Measurements from ENCODE around the gene MLLT10.

Gene MLLT10

DNA sequence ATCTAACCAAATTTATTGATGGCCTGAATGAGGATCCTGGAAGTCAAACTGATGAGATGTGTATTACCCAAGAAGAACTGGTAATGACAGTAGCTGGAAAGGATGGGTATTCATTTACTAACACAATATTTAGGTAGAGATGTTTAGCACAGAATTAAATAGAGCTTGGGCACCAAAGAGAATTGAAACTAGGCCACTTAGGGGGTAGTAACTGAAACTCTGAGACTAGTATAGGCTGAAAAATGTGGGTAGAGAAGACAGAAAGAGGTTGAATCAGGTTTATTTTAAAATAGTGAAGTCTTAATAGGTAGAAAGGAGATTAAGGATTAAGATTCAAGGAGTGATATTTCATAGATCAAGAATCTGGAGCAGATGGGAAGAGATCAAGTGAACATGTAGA is 155.8 kb downstream of the MLLT10 start:
- H3K27me3 ChIP-seq (ENCODE audit: control insufficient read depth, insufficient read depth, low read length): no peaks in the 10 kb centered on the region
- H3K4me1 ChIP-seq: no peaks in the 10 kb centered on the region
- H3K4me2 ChIP-seq (ENCODE audit: low read length): no peak overlapping the region
- peaks cover 20% of the 10 kb centered on the region for H3K79me2 ChIP-seq
- no peak overlapping the region for H3K9ac ChIP-seq
- no peak overlapping the region for H3K27ac ChIP-seq
- no peaks in the 10 kb centered on the region for H3K9me3 ChIP-seq (ENCODE audit: control insufficient read depth, low read length)
- H2AFZ ChIP-seq: no peak overlapping the region
- H3K4me3 ChIP-seq (ENCODE audit: low read depth, low read length): no peak overlapping the region
- no peaks in the 10 kb centered on the region for H3K36me3 ChIP-seq (ENCODE audit: control insufficient read depth, insufficient read depth, low read length)
- TF ChIP-seq, protein P1, sequence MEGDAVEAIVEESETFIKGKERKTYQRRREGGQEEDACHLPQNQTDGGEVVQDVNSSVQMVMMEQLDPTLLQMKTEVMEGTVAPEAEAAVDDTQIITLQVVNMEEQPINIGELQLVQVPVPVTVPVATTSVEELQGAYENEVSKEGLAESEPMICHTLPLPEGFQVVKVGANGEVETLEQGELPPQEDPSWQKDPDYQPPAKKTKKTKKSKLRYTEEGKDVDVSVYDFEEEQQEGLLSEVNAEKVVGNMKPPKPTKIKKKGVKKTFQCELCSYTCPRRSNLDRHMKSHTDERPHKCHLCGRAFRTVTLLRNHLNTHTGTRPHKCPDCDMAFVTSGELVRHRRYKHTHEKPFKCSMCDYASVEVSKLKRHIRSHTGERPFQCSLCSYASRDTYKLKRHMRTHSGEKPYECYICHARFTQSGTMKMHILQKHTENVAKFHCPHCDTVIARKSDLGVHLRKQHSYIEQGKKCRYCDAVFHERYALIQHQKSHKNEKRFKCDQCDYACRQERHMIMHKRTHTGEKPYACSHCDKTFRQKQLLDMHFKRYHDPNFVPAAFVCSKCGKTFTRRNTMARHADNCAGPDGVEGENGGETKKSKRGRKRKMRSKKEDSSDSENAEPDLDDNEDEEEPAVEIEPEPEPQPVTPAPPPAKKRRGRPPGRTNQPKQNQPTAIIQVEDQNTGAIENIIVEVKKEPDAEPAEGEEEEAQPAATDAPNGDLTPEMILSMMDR (IDR thresholded peaks at IDR 0.05): no peak

DNA sequence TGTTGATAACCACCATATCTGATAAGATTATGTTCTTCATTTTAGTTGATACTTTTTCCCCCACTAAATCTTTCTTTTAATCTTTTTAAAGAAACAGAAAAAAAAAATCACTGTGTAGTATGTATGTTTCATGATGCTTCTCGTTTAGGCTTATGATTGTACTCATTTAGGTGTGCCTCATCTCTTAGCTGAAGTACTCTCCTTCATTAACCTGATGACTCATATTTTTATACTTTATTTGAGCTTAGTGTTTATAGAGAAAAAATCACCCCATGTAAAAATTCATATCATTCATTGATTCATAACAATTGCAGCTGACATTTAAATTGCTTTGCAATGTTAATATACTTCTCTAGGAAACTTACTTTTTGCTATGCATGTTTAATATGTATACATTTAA is 158.9 kb downstream of the MLLT10 start:
- Histone ChIP-seq H2AFZ (no peak overlapping the region), H3K4me2 (ENCODE audit: low read length) (no peak overlapping the region), H3K27ac (no peak overlapping the region), H3K9ac (no peak overlapping the region), H3K27me3 (ENCODE audit: control insufficient read depth, insufficient read depth, low read length) (no peaks in the 10 kb centered on the region), H3K4me3 (ENCODE audit: low read depth, low read length) (no peak overlapping the region), H3K36me3 (ENCODE audit: control insufficient read depth, insufficient read depth, low read length) (no peaks in the 10 kb centered on the region), H3K4me1 (no peaks in the 10 kb centered on the region), H3K9me3 (ENCODE audit: control insufficient read depth, low read length) (no peaks in the 10 kb centered on the region), H3K79me2 (peaks cover 11% of the 10 kb centered on the region)
- TF ChIP-seq, protein P1 (IDR thresholded peaks at IDR 0.05): no peak

DNA sequence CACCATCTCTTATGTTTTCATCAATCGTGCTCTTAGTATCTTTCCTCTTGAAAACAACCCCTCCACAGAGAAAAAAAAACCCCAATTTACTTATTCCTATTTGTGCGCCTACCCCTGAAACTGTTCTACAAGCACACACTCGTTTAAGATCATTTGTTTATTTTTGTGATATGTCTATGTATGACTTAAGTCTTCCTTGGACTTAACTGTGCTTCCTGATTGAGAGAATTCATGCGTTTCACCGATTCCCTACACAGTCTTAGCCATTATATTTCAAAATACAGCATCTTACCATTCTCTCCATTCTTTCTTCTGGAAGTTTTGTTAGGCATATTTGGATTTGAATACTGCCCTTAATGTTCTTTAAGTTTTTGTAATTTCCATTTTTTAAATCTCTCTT is 159.4 kb downstream of the MLLT10 start:
- Histone ChIP-seq H3K4me2 (ENCODE audit: low read length) (no peak overlapping the region), H3K9me3 (ENCODE audit: control insufficient read depth, low read length) (no peaks in the 10 kb centered on the region), H2AFZ (no peak overlapping the region), H3K79me2 (peaks cover 11% of the 10 kb centered on the region), H3K4me3 (ENCODE audit: low read depth, low read length) (no peak overlapping the region), H3K27me3 (ENCODE audit: control insufficient read depth, insufficient read depth, low read length) (no peaks in the 10 kb centered on the region), H3K4me1 (no peaks in the 10 kb centered on the region), H3K27ac (no peak overlapping the region), H3K36me3 (ENCODE audit: control insufficient read depth, insufficient read depth, low read length) (no peaks in the 10 kb centered on the region), H3K9ac (no peak overlapping the region)
- TF ChIP-seq, protein P1 (IDR thresholded peaks at IDR 0.05): no peak

DNA sequence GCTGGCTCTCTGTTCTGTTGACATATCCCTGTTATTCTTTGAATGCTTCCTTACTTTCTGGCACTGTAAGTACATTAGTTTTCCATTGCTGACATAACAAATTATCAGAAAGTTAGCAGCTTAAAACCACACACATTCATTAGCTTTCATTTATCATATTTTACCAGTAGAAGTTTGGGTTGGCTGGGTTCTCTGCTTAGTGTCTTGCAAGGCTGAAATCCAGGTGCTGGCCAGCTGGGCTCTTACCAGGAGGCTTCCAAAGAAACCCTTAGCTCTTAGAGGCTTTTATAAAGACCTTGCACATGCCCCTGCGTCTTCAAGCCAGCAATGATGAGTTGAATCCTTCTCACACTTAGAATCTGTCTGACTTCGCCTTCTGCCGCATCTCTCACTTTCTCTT is 160.6 kb downstream of the MLLT10 start:
- Histone ChIP-seq H3K4me1 (no peaks in the 10 kb centered on the region), H3K4me2 (ENCODE audit: low read length) (no peak overlapping the region), H3K27ac (no peak overlapping the region), H3K36me3 (ENCODE audit: control insufficient read depth, insufficient read depth, low read length) (no peaks in the 10 kb centered on the region), H3K79me2 (peaks cover 16% of the 10 kb centered on the region), H3K9me3 (ENCODE audit: control insufficient read depth, low read length) (no peaks in the 10 kb centered on the region), H3K27me3 (ENCODE audit: control insufficient read depth, insufficient read depth, low read length) (no peaks in the 10 kb centered on the region), H2AFZ (no peak overlapping the region), H3K9ac (no peak overlapping the region), H3K4me3 (ENCODE audit: low read depth, low read length) (no peak overlapping the region)
- TF ChIP-seq, protein P1 (IDR thresholded peaks at IDR 0.05): no peak

DNA sequence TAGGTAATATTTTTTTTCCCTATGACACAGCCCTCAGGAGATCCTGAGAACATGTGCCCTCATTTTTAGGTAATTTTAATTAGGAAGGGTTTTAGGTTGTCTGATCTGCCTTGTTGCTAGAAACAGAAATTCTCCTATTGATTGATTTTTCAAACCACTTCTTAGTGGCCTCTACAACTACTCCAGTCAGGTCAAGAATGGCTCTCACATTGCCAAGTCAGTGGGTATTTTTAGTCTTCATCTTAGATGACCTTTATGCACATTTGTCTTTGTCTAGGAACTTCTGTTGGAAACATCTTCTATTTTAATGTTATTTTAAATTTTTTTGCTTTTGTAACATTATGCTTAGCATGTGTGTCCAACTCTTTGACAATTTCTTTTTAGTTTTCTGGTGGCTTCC is 162.3 kb downstream of the MLLT10 start:
- TF ChIP-seq, protein P1 (IDR thresholded peaks at IDR 0.05): no peak
- Histone ChIP-seq H3K27me3 (ENCODE audit: control insufficient read depth, insufficient read depth, low read length) (no peaks in the 10 kb centered on the region), H3K36me3 (ENCODE audit: control insufficient read depth, insufficient read depth, low read length) (no peaks in the 10 kb centered on the region), H3K9me3 (ENCODE audit: control insufficient read depth, low read length) (no peaks in the 10 kb centered on the region), H3K9ac (no peak overlapping the region), H3K4me3 (ENCODE audit: low read depth, low read length) (no peak overlapping the region), H3K4me1 (no peaks in the 10 kb centered on the region), H2AFZ (no peak overlapping the region), H3K79me2 (peaks cover 19% of the 10 kb centered on the region), H3K27ac (no peak overlapping the region), H3K4me2 (ENCODE audit: low read length) (no peak overlapping the region)
